Raji (cell line): ENCODE results near the gene S100A6.

Experiments
- POLR2A ChIP-seq: IDR thresholded peaks from 2 replicates; pipeline ENCODE4 v1.6.1; 2011; ENCODE audit warnings: low read depth, low read length, control low read depth; ENCODE audit not compliant: insufficient read depth

The S100A6 gene

DNA sequence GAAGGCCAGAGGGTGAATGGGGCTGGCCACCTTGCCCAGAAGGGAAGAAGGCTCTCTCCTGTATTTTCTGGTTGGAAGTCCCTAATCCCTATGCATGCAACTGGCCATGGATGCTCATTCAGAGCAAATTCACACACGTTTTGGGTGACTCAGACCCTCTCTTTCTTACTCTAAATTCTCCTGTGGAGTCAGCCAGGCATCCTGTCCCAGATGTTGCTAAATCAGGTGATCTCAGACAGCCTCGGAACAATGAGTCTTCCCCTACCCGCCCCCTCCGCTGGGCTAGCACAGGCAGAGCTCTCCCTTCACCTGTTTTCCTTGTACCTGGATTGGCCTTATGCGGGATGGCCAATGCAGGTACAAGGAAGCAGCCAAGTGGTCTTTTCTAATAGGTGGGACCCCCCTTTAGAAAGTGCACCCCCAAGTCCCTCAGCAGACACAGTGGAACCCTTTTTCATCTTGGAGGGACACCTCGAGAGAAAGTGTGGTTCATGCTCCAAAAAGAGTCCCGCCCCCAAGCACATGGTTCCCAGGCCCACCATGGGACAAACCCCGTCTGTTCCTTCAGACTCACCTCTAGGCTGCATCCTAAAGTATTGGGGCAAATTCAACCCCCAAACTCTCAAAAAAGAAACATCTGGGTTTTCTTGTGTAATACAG lies 8.6 kb downstream of the S100A6 start:
- TF ChIP-seq POLR2A, result no peak

GRCh38 chr1:153526132-153526543 lies 9.7 kb downstream of the S100A6 start:
- TF ChIP-seq POLR2A, result no peak

GRCh38 chr1:153525088-153525728 lies 10.6 kb downstream of the S100A6 start:
- no peak for TF ChIP-seq POLR2A

- no peak for TF ChIP-seq POLR2A
Observed at GRCh38 chr1:153520818-153521476, 14.8 kb downstream of the S100A6 start.

GRCh38 chr1:153519242-153519641 lies 16.5 kb downstream of the S100A6 start:
- TF ChIP-seq POLR2A, result no peak

GRCh38 chr1:153515504-153516394 lies 20.0 kb downstream of the S100A6 start:
- no peak for TF ChIP-seq POLR2A

DNA sequence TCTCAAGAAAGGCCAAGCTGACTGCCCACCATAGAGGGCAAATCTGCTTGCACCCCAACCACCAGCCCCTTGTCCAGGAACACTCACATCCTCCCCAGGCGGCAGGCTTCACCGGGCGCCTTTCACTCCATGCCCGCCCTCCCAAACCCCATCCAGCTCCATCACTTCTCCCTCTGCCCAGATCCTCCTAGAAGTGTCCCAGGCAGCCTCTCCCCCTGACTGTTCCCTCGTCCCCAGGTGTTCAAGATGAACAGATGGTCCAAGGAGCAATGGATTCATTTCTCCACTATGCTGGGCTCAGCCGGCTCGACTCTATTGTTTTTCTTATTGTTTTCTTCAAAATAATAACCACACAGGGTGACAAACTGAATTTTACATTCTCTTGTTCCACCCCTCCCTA lies 22.1 kb downstream of the S100A6 start:
- no peak for TF ChIP-seq POLR2A

DNA sequence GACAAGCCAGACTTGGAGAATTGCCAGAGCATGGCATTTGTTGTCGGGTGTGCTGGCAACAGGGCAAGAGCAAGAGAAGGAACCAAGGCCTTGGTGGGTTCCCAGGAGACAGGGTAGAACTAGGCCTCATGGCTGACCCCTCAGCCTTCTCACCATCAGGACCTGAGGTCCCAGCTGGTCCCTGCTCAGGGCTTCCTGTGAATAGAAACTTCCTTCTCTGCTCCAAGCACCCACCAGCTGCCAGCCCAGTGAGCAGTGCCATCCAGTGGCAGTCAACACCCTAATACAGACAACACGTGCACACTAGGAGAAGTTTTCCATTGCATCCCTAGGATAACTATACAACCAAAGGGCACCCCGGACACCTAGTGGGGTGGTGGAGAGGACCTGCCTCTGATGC lies 22.8 kb downstream of the S100A6 start:
- TF ChIP-seq POLR2A, result no peak

- no peak for TF ChIP-seq POLR2A
Observed at GRCh38 chr1:153510984-153511410, 24.8 kb downstream of the S100A6 start.

DNA sequence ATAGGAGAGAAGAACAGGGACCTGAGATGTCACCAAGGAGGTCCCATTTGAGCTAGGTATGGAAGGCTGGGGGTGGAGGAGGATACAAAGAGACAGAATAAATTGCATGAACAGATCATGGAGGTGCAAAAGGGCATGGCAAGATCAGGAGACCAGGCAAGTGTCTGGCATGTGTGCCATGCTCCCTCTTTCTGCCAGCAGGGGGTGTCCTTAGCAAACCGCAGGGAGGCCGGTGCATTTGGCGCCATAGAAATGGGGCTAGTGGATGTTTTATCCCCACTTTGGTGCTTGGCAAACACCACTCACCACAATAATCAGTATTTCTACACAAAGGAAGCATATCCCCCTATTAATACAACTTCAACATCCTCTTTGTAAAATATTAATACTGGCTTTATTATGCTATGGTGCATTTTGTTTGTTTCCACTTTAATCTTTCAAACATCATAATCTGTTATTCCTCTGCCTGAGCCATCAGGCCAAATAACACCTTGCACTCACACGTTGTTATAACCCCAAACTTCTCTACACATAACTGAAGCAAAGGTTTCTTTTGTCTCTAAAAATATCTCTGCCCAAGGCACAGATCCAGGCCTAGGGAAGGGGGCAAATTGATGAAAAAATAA lies 25.9 kb downstream of the S100A6 start:
- no peak for TF ChIP-seq POLR2A

- no peak for TF ChIP-seq POLR2A
Observed at GRCh38 chr1:153509036-153509435, 26.8 kb downstream of the S100A6 start.

DNA sequence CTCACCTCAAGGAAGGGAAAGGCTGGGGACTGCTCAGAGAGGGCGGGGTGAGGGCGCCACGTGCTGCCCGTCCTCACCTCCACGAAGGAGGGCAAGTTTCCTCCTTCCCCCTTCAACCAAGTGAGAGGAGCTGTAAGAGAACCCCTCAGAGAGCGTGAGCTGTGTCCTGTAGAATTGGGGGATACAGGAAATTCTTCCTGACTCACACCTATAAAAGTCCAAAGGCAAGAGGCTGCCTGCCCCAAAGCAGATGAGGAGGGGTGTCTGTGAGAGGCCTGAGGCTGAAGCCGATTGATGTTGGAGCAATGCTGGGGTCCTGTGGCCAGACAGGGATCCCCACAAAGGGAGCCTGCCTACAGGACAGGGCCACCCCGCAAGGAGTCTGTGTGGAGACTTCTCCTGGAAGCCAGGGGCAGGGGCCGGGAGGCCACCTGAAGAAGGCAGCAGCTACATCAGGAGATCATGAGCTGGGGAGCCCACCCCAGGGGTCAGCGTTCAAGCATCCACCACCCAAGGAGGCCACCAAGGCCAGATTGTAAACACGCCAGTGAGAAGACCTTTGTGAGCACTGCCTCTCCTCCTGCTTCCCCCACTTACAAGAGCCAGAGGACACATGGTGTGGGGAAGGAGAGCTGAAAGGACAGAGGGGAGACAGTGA lies 27.7 kb downstream of the S100A6 start:
- TF ChIP-seq POLR2A, result no peak

GRCh38 chr1:153506831-153507413 lies 28.9 kb downstream of the S100A6 start:
- no peak for TF ChIP-seq POLR2A

DNA sequence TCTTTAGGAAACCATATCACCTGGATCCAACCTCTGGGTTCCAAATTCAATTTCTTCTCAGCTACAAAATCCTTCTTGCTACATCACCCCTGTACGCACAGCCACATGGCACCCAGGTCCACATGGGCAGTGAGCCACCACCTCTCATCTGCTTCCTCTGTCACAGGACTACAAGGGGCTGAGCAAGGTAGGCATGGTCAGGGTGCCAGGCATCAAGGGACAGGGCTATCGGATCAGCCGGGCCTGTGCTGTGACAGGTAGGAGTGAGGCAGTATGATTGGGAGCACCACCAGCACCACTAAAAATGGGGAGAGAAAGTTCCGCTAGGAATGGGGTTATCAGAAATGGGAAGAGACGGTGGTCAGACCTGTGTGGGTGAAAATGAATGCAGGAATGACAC lies 29.4 kb downstream of the S100A6 start:
- no peak for TF ChIP-seq POLR2A

DNA sequence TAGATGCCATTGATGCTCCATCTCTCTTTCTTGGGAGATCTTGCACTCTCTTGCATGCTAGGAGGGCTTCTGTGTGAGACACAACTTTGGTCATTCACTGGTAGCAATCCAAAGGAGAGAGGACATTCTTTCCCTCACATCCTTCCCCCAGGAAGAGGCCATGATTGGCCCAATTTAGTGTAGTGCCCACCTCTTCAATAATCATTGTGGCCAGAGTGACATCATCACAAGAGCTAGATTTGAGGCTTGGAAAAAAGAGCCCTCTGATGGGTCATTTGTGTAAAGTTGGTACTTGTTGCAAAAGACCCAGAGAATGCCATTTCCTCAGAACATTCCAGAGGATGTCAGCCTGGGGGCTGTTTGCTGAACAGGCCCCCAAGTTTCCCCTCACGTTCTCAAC lies 30.2 kb downstream of the S100A6 start:
- TF ChIP-seq POLR2A, result no peak

DNA sequence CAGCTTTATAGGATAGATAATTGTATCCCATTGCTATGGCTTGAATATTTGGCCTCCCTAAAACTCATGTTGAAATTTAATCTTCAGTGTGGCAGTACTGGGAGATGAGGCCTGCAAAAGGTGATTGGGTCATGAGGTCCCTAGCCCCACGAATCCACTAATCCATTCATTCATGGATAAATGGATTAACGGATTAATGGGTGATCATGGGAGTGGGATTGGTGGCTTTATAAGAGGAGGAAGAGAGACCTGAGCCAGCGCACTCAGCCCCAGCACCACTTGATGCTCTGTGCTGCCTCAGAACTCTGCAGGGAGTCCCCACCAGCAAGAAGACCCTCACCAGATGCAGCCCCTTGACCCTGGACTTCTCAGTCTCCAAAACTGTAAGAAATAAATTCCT lies 32.0 kb downstream of the S100A6 start:
- no peak for TF ChIP-seq POLR2A
